ENCODE measurements around the gene LDB2.
"Not testable (repeated sequence)": the region's sequence is repeated elsewhere in the genome, so short reads cannot be mapped to it uniquely, and the experiment has no call there.

Gene LDB2

GRCh38 chr4:16544869-16545268 lies 353.6 kb downstream of the LDB2 start:
- DNase-seq (ENCODE audit: low spot score), result no peak

- peak; percentile 19 for DNase-seq (ENCODE audit: low spot score)
Observed at GRCh38 chr4:16544251-16544721, 354.2 kb downstream of the LDB2 start.

- DNase-seq (ENCODE audit: low spot score), result no peak
Observed at GRCh38 chr4:16537926-16538325, 360.5 kb downstream of the LDB2 start.

DNA sequence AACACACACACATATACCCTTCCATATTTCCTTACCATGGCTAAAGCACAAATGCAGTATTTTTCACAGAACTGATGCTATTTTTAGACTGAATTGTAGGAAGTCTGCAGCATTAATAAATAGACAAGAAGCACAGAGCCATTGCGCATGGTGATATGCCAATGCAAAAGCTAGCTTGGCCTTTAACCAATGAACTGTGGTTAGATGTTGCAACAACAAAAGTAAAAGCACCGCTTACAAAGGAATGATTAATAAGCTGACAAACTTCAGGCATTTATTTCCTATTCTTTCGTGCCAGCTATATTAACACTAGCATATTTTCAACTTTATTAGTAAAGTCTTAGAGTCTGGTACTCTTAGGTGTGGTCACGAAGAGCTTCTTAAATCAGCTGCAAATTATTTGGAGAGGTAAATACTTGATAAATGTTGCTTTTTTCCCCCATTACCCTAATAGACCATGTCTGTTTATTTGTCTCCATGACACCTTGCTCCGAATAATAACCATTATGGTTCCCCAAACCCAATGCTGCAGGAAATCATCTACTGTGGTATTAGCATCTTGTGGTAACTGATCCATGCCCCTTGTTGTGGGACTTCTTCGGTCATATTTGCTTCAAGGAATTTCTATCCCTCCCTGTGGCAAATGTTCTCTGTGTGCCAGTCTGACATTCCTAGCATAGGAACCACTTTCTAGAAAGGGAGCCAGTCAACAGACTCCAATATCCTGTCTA lies 366.0 kb downstream of the LDB2 start:
- DNase-seq (ENCODE audit: low spot score), result peak; percentile 67

GRCh38 chr4:16530688-16531635 lies 367.5 kb downstream of the LDB2 start:
- DNase-seq (ENCODE audit: low spot score), result peak; percentile 32

DNA sequence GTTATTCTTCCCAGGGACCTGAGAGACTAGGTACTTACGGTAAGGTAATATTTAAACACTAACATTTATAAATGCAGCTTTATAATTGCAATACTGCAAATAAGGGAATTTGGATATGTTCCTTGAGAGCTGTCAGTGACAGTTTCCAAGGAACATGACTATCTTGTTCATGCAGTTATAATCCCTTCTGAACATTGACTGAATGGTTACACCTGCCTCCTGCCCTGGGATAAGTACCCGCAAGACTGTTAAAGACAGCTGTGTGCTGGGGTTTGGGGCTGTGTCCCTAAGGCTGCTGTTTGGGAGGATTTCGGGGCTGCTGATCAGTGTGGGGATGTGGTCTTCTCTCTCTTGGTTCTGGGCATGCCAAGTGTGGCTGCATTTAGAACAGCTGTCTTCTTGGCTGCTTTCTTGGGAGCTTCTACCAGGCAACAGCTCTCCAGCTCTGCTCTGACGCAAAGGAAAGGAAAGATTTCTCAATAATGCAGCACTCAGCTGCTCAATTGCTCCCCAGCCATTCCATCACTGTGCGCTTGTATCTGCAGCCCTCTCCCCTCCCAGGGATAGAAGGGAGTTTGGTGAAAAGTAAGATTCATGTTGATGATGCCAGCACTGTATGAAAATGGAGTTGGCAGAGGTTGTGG lies 373.4 kb downstream of the LDB2 start:
- DNase-seq (ENCODE audit: low spot score), result peak; percentile 79

GRCh38 chr4:16524406-16524805 lies 374.0 kb downstream of the LDB2 start:
- no peak for DNase-seq (ENCODE audit: low spot score)

DNA sequence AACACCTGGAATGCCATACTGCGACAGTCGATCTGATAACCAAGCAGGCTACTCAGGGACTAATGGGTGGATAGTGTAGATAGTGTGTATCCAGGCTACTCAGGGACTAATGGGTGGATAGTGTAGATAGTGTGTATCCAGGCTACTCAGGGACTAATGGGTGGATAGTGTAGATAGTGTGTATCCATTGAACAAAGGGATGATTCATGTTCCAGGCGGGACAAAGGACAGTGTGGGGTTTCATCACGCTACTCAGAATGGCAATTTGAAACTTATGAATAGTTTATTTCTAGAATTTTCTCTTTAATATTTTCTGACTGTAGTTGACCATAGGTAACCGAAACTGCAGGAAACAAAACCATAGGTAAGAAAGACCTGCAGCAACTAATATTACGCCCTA lies 374.9 kb downstream of the LDB2 start:
- not testable (repeated sequence) for DNase-seq (ENCODE audit: low spot score)

DNA sequence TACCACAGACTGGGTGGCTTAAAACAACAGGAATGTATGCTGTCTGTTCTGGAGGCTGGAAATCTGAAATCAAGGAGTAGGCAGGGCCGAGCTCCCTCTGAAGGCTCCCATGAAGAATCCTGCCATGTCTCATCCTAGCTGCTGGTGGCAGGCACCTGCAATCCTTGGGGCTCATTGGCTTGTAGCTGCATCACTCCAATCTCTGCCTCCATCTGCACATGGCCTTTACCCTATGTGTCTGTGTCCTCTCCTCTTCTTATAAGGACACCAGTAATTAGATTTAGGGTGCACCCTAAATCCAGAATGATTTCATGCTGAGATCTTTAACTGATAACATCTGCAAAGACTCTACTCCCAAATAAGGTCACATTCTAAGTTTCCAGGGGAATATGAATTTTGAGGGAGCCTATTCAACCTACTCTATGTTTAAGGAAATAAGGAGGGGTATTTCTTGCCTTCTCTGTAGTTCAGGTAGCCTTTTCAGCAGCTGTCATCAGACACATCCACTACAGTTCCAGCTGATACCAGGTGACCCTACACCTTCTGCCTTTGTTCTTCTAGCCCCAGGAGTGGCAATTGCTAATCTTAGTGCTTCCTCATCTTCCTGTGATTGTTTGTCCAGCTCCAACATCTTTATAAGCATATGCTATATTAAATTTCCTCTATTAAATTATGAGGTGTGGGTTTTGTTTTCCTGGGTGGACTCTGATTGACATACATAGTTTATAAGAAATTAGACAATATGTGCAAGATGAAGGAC lies 377.1 kb downstream of the LDB2 start:
- DNase-seq (ENCODE audit: low spot score), result no peak

DNA sequence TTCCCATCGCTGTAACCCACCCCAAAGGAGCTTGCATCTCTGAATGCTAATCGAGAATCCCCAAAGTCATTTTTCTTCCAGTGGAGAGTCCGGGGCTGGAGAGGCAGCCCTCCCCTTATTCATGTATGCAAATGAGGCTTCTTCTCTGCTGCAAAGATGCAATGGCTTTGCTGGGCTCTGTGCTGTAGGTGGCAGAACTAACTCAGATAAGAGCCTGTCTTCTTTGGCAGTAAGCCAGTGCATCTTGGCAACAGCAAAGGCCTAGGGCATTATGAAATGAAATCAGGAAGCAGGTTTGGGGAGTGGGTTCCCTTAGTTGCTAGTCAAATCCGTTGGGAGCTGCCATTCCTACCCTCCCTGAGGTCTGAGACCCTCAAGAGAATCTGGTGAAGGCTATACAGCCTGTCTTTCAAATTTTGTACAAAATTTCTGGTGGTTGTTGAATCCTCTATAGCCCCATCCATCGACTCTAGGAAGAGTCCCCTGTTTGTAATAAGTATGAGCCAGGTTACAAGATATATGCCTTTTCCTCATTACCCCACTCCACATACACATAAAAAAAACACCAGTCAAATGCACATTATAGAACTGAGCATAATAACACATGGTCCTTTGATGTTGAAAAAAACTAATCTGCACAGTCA lies 381.5 kb downstream of the LDB2 start:
- DNase-seq (ENCODE audit: low spot score), result peak; percentile 65

DNA sequence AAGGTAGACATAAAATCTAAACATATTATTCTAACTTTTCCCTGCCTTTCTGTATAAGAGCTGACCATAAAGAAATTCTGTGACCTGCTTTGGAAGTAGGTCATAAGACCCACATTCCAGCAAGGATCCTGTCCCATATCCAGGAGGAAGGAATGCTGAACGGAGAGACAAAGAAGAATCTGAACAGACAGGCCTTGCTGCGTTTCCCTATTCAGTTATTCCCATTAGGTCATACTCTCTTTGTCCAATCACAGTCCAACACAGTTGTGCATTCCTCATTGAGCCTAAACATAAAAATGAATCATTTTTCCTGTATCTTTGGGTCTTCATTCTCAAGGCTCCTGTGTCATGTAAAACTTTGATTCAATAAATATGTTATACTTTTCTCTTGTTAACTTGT lies 384.6 kb downstream of the LDB2 start:
- DNase-seq (ENCODE audit: low spot score), result no peak

DNA sequence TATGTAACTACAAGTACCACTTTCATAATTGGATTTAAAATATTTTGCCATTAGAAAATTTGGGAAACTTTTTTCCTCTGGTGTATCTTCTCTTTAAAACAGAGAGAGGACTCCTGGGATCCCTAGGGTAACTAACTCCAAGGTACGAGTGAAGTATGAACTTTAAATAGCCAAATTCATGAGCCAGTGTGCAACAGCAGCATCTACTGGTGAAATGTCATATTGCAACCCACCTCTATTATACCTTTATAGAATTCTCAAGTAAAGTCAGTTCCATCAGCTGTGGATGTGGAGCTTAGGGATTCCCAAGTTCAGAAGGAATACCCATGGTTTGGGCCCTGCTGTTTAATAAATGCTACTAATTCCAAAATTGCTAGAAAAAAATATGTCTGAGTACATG lies 389.5 kb downstream of the LDB2 start:
- no peak for DNase-seq (ENCODE audit: low spot score)

- DNase-seq (ENCODE audit: low spot score), result peak; percentile 37
Observed at GRCh38 chr4:16505726-16506125, 392.7 kb downstream of the LDB2 start.

- no peak for DNase-seq (ENCODE audit: low spot score)
Observed at GRCh38 chr4:16505267-16505666, 393.2 kb downstream of the LDB2 start.

GRCh38 chr4:16503421-16504100 lies 394.9 kb downstream of the LDB2 start:
- no peak for DNase-seq (ENCODE audit: low spot score)

- no peak for DNase-seq (ENCODE audit: low spot score)
Observed at GRCh38 chr4:16498978-16499377, 399.5 kb downstream of the LDB2 start.

DNA sequence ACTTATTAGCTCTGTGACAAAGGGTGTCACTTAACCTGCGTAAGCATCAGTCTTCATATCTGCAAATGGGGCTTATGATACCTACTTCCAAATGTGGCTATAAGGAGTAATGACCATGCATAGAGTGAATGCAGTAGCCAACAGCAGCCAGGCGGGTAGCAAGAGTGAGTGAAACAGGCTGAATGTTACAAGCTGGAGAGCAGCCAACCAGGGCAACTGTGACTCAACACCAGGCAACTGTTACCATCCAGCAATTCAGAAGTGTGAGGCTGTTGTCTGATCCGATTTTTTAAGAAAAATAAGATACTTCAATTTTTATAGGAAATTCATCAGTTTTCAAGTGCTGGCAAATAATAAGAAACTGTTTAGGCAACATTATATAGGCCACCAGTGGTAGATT lies 401.9 kb downstream of the LDB2 start:
- peak; percentile 82 for DNase-seq (ENCODE audit: low spot score)

GRCh38 chr4:16492872-16493271 lies 405.6 kb downstream of the LDB2 start:
- no peak for DNase-seq (ENCODE audit: low spot score)

GRCh38 chr4:16489226-16489625 lies 409.2 kb downstream of the LDB2 start:
- no peak for DNase-seq (ENCODE audit: low spot score)

GRCh38 chr4:16488084-16488483 lies 410.4 kb downstream of the LDB2 start:
- DNase-seq (ENCODE audit: low spot score), result no peak

DNA sequence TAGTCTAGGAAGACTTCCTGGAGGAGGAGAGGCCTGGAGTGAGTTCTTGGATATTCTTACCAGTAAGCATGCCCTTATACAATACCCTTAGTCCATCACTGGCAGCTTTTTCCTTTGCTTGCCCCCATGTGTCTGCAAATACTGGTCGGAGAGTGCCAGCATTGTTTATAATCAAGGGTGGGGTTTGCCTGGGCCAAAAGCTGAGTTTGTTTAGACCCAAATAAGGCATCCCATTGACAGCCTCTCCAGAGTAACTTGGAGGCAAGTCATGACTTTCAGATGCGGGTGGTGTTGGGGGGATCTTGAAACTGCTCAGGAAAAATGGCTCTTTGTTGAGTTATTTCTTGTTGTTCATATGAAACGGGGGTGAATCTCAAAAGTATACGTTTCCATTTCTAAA lies 413.7 kb downstream of the LDB2 start:
- no peak for DNase-seq (ENCODE audit: low spot score)
